ENCODE data around the gene AADACL2. TPM values are rescaled to one million over a fixed set of nuclear protein-coding genes. Genes with fewer than 3 reads are reported as not detected.
A peak's percentile ranks its signal among the peaks of the same experiment; 100 is the strongest.

AADACL2 gene
- total and polyA plus RNA-seq, 4 experiments from 2014 or later: not detected

DNA sequence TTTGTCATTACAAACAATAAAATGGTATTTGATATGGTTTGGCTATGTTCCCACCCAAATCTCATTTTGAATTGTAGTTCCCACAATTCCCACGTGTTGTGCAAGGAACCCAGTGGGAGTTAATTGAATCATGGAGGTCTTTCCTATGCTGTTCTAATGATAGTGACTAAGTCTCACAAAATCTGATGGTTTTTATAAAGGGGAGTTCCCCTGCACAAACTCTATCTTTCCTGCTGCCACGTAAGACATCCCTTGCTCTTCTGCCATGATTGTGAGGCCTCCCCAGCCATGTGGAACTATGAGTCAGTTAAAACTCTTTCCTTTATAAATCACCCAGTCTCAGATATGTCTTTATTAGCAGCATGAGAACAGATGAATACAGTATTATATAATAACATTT, 64.7 kb downstream of the AADACL2 start:
- POLR2A ChIA-PET (ENCODE audit: partially characterized antibody): no interaction called here
- Mint-ChIP-seq H3K27me3 (no peaks in the 10 kb centered on the region), H3K4me1 (no peaks in the 10 kb centered on the region), H3K27ac (no peak overlapping the region), H3K4me3 (no peak overlapping the region), H3K36me3 (no peaks in the 10 kb centered on the region), H3K9me3 (peaks cover 0 to 3% (median 0%) of the 10 kb centered on the region in 8 donors)
- intact Hi-C loops (cut with micrococcal nuclease): no loop called here
- Histone ChIP-seq H3K4me1 (ENCODE audit: insufficient read depth, low read length) (no peaks in the 10 kb centered on the region), H3K27me3 (ENCODE audit: insufficient read depth, low read length) (no peaks in the 10 kb centered on the region), H3K27ac (ENCODE audit: low read depth, low read length) (no peak overlapping the region), H3K36me3 (ENCODE audit: insufficient read depth, low read length) (no peaks in the 10 kb centered on the region), H3K9me3 (ENCODE audit: control insufficient read depth in 1 of 2, low read length in 2 of 2) (no peaks in the 10 kb centered on the region), H3K4me3 (ENCODE audit: low read length in 2 of 2) (no peak overlapping the region)
- CTCF ChIA-PET (ENCODE audit: partially characterized antibody): no interaction called here
- no peak for DNase-seq

GRCh38 chr3:151800431-151800830, 66.7 kb downstream of the AADACL2 start:
- Histone ChIP-seq H3K36me3 (ENCODE audit: insufficient read depth, low read length) (no peaks in the 10 kb centered on the region), H3K4me1 (ENCODE audit: insufficient read depth, low read length) (no peaks in the 10 kb centered on the region), H3K27me3 (ENCODE audit: insufficient read depth, low read length) (no peaks in the 10 kb centered on the region), H3K9me3 (ENCODE audit: control insufficient read depth in 1 of 2, low read length in 2 of 2) (no peaks in the 10 kb centered on the region), H3K4me3 (ENCODE audit: low read length in 2 of 2) (no peak overlapping the region), H3K27ac (ENCODE audit: low read depth, low read length) (no peak overlapping the region)
- intact Hi-C loops (cut with micrococcal nuclease): no loop called here
- Mint-ChIP-seq H3K4me1 (no peaks in the 10 kb centered on the region), H3K9me3 (peaks cover 0 to 2% (median 0%) of the 10 kb centered on the region in 8 donors), H3K4me3 (no peak overlapping the region), H3K27ac (no peak overlapping the region), H3K36me3 (peaks cover 0 to 4% of the 10 kb centered on the region in 2 donors), H3K27me3 (no peaks in the 10 kb centered on the region)
- POLR2A ChIA-PET (ENCODE audit: partially characterized antibody): no interaction called here
- no peak for DNase-seq
- CTCF ChIA-PET (ENCODE audit: partially characterized antibody): no interaction called here

GRCh38 chr3:151804267-151804666, 70.5 kb downstream of the AADACL2 start:
- H3K4me1 ChIP-seq (ENCODE audit: insufficient read depth, low read length): no peaks in the 10 kb centered on the region
- POLR2A ChIA-PET (ENCODE audit: partially characterized antibody): no interaction called here
- H3K4me1 Mint-ChIP-seq: no peaks in the 10 kb centered on the region
- peaks cover 0 to 3% of the 10 kb centered on the region in 2 donors for H3K27me3 Mint-ChIP-seq
- no peak overlapping the region for H3K4me3 Mint-ChIP-seq
- H3K4me3 ChIP-seq (ENCODE audit: low read length in 2 of 2): no peak overlapping the region
- H3K27ac ChIP-seq (ENCODE audit: low read depth, low read length): no peak overlapping the region
- peaks cover 3 to 4% of the 10 kb centered on the region in 2 donors for H3K36me3 Mint-ChIP-seq
- peaks cover 2 to 19% (median 12%) of the 10 kb centered on the region in 8 donors for H3K9me3 Mint-ChIP-seq
- no peaks in the 10 kb centered on the region for H3K27me3 ChIP-seq (ENCODE audit: insufficient read depth, low read length)
- H3K9me3 ChIP-seq (ENCODE audit: control insufficient read depth in 1 of 2, low read length in 2 of 2): no peaks in the 10 kb centered on the region
- intact Hi-C loops (cut with micrococcal nuclease): no loop called here
- no peaks in the 10 kb centered on the region for H3K36me3 ChIP-seq (ENCODE audit: insufficient read depth, low read length)
- no peak overlapping the region for H3K27ac Mint-ChIP-seq
- no peak for DNase-seq
- CTCF ChIA-PET (ENCODE audit: partially characterized antibody): interaction anchor here (1.4 kb wide), 1 partner anchor 337 kb away, joined by 3 read pairs; no protein-coding TSS in a partner anchor

- POLR2A ChIA-PET (ENCODE audit: partially characterized antibody): no interaction called here
- peak overlapping the region in 1 of 7 donors; percentile 58 for H3K27ac Mint-ChIP-seq
- Histone ChIP-seq H3K27ac (ENCODE audit: low read depth, low read length) (no peak overlapping the region), H3K36me3 (ENCODE audit: insufficient read depth, low read length) (no peaks in the 10 kb centered on the region), H3K9me3 (ENCODE audit: control insufficient read depth in 1 of 2, low read length in 2 of 2) (peaks cover 0 to 4% of the 10 kb centered on the region in 2 donors), H3K27me3 (ENCODE audit: insufficient read depth, low read length) (no peaks in the 10 kb centered on the region), H3K4me1 (ENCODE audit: insufficient read depth, low read length) (no peaks in the 10 kb centered on the region), H3K4me3 (ENCODE audit: low read length in 2 of 2) (no peak overlapping the region)
- H3K4me3 Mint-ChIP-seq: no peak overlapping the region
- DNase-seq: no peak
- intact Hi-C loops (cut with micrococcal nuclease): no loop called here
- no peaks in the 10 kb centered on the region for H3K4me1 Mint-ChIP-seq
- CTCF ChIA-PET (ENCODE audit: partially characterized antibody): no interaction called here
- peaks cover 0 to 3% of the 10 kb centered on the region in 2 donors for H3K27me3 Mint-ChIP-seq
- H3K9me3 Mint-ChIP-seq: peaks cover 2 to 19% (median 12%) of the 10 kb centered on the region in 8 donors
- H3K36me3 Mint-ChIP-seq: peaks cover 3 to 4% of the 10 kb centered on the region in 2 donors
These were observed 73.1 kb downstream of the AADACL2 start for GRCh38 chr3:151806838-151807237.

Other genes with a start within 250 kb of the AADACL2 start
- gene AADAC, start 80.2 kb downstream of the AADACL2 start, total RNA-seq: not detected
- not detected for gene AADAC, start 80.2 kb downstream of the AADACL2 start, polyA plus RNA-seq
- gene SUCNR1, start 139.7 kb downstream of the AADACL2 start, total RNA-seq: under 1 TPM; 0.14 to 0.15 TPM
- not detected for gene SUCNR1, start 139.7 kb downstream of the AADACL2 start, polyA plus RNA-seq